Neural progenitor cell (in vitro differentiated cells): ENCODE data around the gene TMEM79. TPM values are rescaled to one million over a fixed set of nuclear protein-coding genes. Genes with fewer than 3 reads are reported as not detected.
"Not testable (repeated sequence)": the region's sequence is repeated elsewhere in the genome, so short reads cannot be mapped to it uniquely, and the experiment has no call there.

Source experiments
- DNase-seq: peaks from one replicate; pipeline ENCODE4 v3.0.0-alpha.2; 2016; ENCODE audit warnings: low spot score
- H2AFZ ChIP-seq: fragments of 200-600 bp; sonication (generic); replicated peaks from 2 replicates; pipeline ENCODE4 v1.6.1; 2016; ENCODE audit warnings: antibody characterized with exemption
- H3F3A ChIP-seq: fragments of 200-600 bp; sonication (generic); 2 replicates; pipeline ENCODE4 v1.6.1; 2016; ENCODE audit warnings: antibody characterized with exemption, low read depth
- H3K27ac ChIP-seq: fragments of 200-600 bp; sonication (generic); 2 replicates; pipeline ENCODE4 v1.5.1; 2016; ENCODE audit warnings: mild to moderate bottlenecking
- H3K27me3 ChIP-seq: fragments of 200-600 bp; sonication (generic); 2 replicates; pipeline ENCODE4 v1.6.1; 2016; ENCODE audit warnings: mild to moderate bottlenecking, moderate library complexity
- H3K36me3 ChIP-seq: fragments of 200-600 bp; sonication (generic); 2 replicates; pipeline ENCODE4 v1.5.1; 2016
- H3K4me1 ChIP-seq: fragments of 200-600 bp; sonication (generic); 2 replicates; pipeline ENCODE4 v1.6.1; 2016; ENCODE audit warnings: mixed run types
- H3K4me2 ChIP-seq: fragments of 200-600 bp; sonication (generic); 2 replicates; pipeline ENCODE4 v1.6.1; 2016
- H3K4me3 ChIP-seq: fragments of 200-600 bp; sonication (generic); 2 replicates; pipeline ENCODE4 v1.5.1; 2016
- H3K79me2 ChIP-seq: fragments of 200-600 bp; sonication (generic); 2 replicates; pipeline ENCODE4 v1.6.1; 2016; ENCODE audit warnings: low read depth
- H3K9ac ChIP-seq: fragments of 200-600 bp; sonication (generic); 2 replicates; pipeline ENCODE4 v1.6.1; 2016
- H3K9me3 ChIP-seq: fragments of 200-600 bp; sonication (generic); 2 replicates; pipeline ENCODE4 v1.5.1; 2016; ENCODE audit warnings: low read depth
- H4K20me1 ChIP-seq: fragments of 200-600 bp; sonication (generic); 2 replicates; pipeline ENCODE4 v1.6.1; 2016; ENCODE audit warnings: low read depth
- H3K27ac Mint-ChIP-seq: 3 replicates; pipeline ENCODE4 v1.8.0; 2021; ENCODE audit warnings: mixed read lengths
- H3K27me3 Mint-ChIP-seq: 2 replicates; pipeline ENCODE4 v1.8.0; 2022; ENCODE audit warnings: low read depth, mild to moderate bottlenecking, inconsistent platforms, moderate library complexity, mixed read lengths; ENCODE audit not compliant: insufficient read depth
- H3K36me3 Mint-ChIP-seq: 3 replicates; pipeline ENCODE4 v1.8.0; 2021; ENCODE audit warnings: mixed read lengths
- H3K4me1 Mint-ChIP-seq: 3 replicates; pipeline ENCODE4 v1.8.0; 2021; ENCODE audit warnings: mixed read lengths
- H3K4me3 Mint-ChIP-seq: 3 replicates; pipeline ENCODE4 v1.8.0; 2021; ENCODE audit warnings: mild to moderate bottlenecking, moderate library complexity, mixed read lengths
- H3K9me3 Mint-ChIP-seq: 3 replicates; pipeline ENCODE4 v1.8.0; 2020; ENCODE audit warnings: mixed read lengths
- CTCF ChIP-seq: fragments of 200-600 bp; sonication (generic); IDR thresholded peaks from 2 replicates; pipeline ENCODE4 v1.5.1; 2017; ENCODE audit warnings: antibody characterized with exemption, mild to moderate bottlenecking
- EZH2 ChIP-seq: fragments of 200-600 bp; sonication (generic); IDR thresholded peaks from 2 replicates; pipeline ENCODE4 v1.6.1; 2017; ENCODE audit warnings: antibody characterized with exemption, mild to moderate bottlenecking, moderate library complexity
- EZH2phosphoT487 ChIP-seq: fragments of 200-600 bp; sonication (generic); IDR thresholded peaks from 2 replicates; pipeline ENCODE4 v1.6.1; 2017; ENCODE audit warnings: antibody characterized with exemption
- total RNA-seq: library from RNA; depleted of rRNA; stranded (reverse); fragments of >200 nt; gene quantifications from 2 replicates; pipeline ENCODE4 v1.2.3, GENCODE V29; 2015; ENCODE audit warnings: low replicate concordance

Gene TMEM79
- total RNA-seq, 1 donor from 2014 or later: 1.7 TPM

GRCh38 chr1:156316909-156317308, 32.8 kb downstream of the TMEM79 start:
- H3K36me3 ChIP-seq: peaks cover 55% of the 10 kb centered on the region
- H3K4me3 ChIP-seq: no peak overlapping the region
- H3K4me1 Mint-ChIP-seq: no peaks in the 10 kb centered on the region
- H3K27ac ChIP-seq: no peak overlapping the region
- H3K4me2 ChIP-seq: no peak overlapping the region
- no peaks in the 10 kb centered on the region for H3K9me3 ChIP-seq
- no peak for DNase-seq
- peaks cover 36% of the 10 kb centered on the region for H3K36me3 Mint-ChIP-seq
- no peaks in the 10 kb centered on the region for H3K4me1 ChIP-seq
- no peak overlapping the region for H2AFZ ChIP-seq
- peaks cover 29% of the 10 kb centered on the region for H3F3A ChIP-seq
- no peak overlapping the region for H3K9ac ChIP-seq
- H4K20me1 ChIP-seq: no peaks in the 10 kb centered on the region
- H3K9me3 Mint-ChIP-seq: no peaks in the 10 kb centered on the region
- H3K27me3 Mint-ChIP-seq: peaks cover under 1% of the 10 kb centered on the region
- no peak for TF ChIP-seq EZH2
- no peak for TF ChIP-seq CTCF
- no peak for TF ChIP-seq EZH2phosphoT487
- H3K27ac Mint-ChIP-seq: no peak overlapping the region
- no peaks in the 10 kb centered on the region for H3K27me3 ChIP-seq
- H3K4me3 Mint-ChIP-seq: no peak overlapping the region
- H3K79me2 ChIP-seq: no peaks in the 10 kb centered on the region

- no peaks in the 10 kb centered on the region for H3K79me2 ChIP-seq
- H3K27me3 ChIP-seq: no peaks in the 10 kb centered on the region
- H3K27ac ChIP-seq: no peak overlapping the region
- DNase-seq: no peak
- H3K4me1 ChIP-seq: no peaks in the 10 kb centered on the region
- H2AFZ ChIP-seq: no peak overlapping the region
- H3K4me1 Mint-ChIP-seq: no peaks in the 10 kb centered on the region
- H3K4me2 ChIP-seq: no peak overlapping the region
- H3K27me3 Mint-ChIP-seq: no peaks in the 10 kb centered on the region
- H3K27ac Mint-ChIP-seq: no peak overlapping the region
- H3K9ac ChIP-seq: no peak overlapping the region
- no peaks in the 10 kb centered on the region for H4K20me1 ChIP-seq
- TF ChIP-seq EZH2phosphoT487 (no peak), EZH2 (no peak), CTCF (peak; percentile 66)
- H3K36me3 ChIP-seq: peaks cover 51% of the 10 kb centered on the region
- no peaks in the 10 kb centered on the region for H3K9me3 Mint-ChIP-seq
- no peaks in the 10 kb centered on the region for H3K9me3 ChIP-seq
- H3F3A ChIP-seq: peaks cover 25% of the 10 kb centered on the region
- H3K4me3 ChIP-seq: no peak overlapping the region
- H3K4me3 Mint-ChIP-seq: no peak overlapping the region
- peaks cover 27% of the 10 kb centered on the region for H3K36me3 Mint-ChIP-seq
These were observed 35.5 kb downstream of the TMEM79 start for GRCh38 chr1:156319664-156320063.

- H3K27ac ChIP-seq: no peak overlapping the region
- Mint-ChIP-seq H3K4me3 (no peak overlapping the region), H3K9me3 (no peaks in the 10 kb centered on the region), H3K4me1 (no peaks in the 10 kb centered on the region), H3K27ac (no peak overlapping the region), H3K27me3 (no peaks in the 10 kb centered on the region), H3K36me3 (peaks cover 26% of the 10 kb centered on the region)
- H3K79me2 ChIP-seq: peaks cover under 1% of the 10 kb centered on the region
- peaks cover 25% of the 10 kb centered on the region for H3F3A ChIP-seq
- TF ChIP-seq CTCF: no peak
- no peak for TF ChIP-seq EZH2phosphoT487
- no peak for TF ChIP-seq EZH2
- H3K36me3 ChIP-seq: peaks cover 53% of the 10 kb centered on the region
- H3K9me3 ChIP-seq: no peaks in the 10 kb centered on the region
- H4K20me1 ChIP-seq: no peaks in the 10 kb centered on the region
- H3K4me2 ChIP-seq: no peak overlapping the region
- no peak for DNase-seq
- no peaks in the 10 kb centered on the region for H3K4me1 ChIP-seq
- H2AFZ ChIP-seq: no peak overlapping the region
- H3K4me3 ChIP-seq: no peak overlapping the region
- no peak overlapping the region for H3K9ac ChIP-seq
- H3K27me3 ChIP-seq: no peaks in the 10 kb centered on the region
These were observed 36.4 kb downstream of the TMEM79 start for GRCh38 chr1:156320560-156320959.

GRCh38 chr1:156323179-156323578, 39.1 kb downstream of the TMEM79 start:
- H3K27me3 ChIP-seq, H3K27ac ChIP-seq, H3K4me1 ChIP-seq, H2AFZ ChIP-seq, DNase-seq, H3K9me3 Mint-ChIP-seq, H3K4me3 Mint-ChIP-seq, H3K9ac ChIP-seq, H3K27me3 Mint-ChIP-seq, H3K79me2 ChIP-seq, H3K9me3 ChIP-seq, H3K27ac Mint-ChIP-seq, H4K20me1 ChIP-seq, H3K4me2 ChIP-seq, H3K4me1 Mint-ChIP-seq, H3K4me3 ChIP-seq: not testable (repeated sequence)
- Histone ChIP-seq H3F3A (peaks cover 26% of the 10 kb centered on the region), H3K36me3 (peaks cover 37% of the 10 kb centered on the region)
- peaks cover 15% of the 10 kb centered on the region for H3K36me3 Mint-ChIP-seq
